Kidney capillary endothelial cell (primary cell): ENCODE results near the gene ADAM12.
A peak's percentile ranks its signal among the peaks of the same experiment; 100 is the strongest.

ENCODE experiments used
- DNase-seq: peaks from one replicate; pipeline ENCODE4 v3.0.0-alpha.2; 2018; ENCODE audit warnings: low spot score

ADAM12 gene

DNA sequence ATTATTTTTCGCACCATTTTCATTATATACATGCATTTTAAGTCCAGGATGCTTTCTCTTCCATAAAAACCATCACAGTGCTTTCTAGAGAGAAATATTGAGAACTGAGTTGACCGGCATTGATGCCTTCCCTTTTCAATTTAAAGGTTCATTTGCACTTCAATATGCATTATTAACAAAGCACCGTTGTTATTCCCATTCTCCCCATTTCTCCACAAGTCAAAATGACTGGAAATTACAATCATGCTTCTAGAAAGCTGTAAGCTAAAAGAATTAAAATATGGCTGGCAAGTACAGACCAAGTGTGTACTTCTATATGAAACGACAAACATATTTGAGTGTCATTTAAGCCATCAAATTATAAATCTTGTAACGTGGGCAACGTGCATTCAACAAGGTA is 272.4 kb downstream of the ADAM12 start:
- DNase-seq = no peak

DNA sequence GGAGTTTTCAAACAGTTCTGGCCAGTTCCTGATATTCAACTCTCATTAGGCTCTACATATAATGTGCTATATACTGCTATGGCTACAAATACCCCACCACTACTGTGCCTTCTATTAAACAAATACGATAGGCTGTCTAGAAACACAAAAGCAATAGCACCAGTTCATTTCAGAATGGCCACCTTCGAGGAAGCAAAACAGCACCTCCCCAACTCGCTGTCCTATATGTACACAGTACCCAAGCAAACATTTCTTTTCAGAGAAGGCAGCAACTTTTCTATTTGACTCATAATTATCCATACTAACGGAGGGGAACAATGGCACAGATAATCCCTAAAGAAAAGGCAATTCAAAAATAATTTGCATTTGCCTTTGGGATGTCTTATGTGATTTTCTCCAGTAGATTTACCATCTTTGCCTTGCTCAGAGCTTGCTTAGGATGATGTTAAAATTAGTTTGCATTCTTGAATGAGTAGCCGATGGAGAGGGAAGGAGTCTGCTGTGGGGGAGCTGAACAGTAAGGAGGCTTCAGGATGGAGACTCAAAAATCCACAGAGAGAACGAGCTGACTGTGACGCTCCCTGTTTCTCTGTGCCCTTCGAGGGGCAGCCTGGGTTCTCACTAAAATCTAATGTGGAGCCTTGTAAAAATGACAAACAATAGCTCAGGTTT is 273.3 kb downstream of the ADAM12 start:
- DNase-seq = no peak

DNA sequence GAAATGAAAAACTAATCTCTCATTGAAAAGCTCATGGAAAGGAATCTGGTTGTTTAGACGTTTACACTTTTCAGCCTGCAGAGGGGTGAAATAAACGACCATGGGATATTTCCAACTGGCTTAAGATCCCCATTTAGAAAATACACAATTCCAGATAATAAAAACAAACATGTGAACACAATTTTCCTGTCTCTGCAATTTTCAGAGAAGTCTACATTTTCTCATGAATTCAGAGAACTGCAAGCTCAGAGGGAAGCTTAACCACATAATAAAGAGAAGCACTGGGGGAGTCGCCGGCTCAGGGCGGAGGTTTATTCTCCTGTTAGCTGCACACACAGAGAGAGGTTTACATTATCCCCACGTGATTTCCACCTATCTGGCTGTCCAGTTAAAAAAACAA is 276.8 kb downstream of the ADAM12 start:
- DNase-seq = no peak

DNA sequence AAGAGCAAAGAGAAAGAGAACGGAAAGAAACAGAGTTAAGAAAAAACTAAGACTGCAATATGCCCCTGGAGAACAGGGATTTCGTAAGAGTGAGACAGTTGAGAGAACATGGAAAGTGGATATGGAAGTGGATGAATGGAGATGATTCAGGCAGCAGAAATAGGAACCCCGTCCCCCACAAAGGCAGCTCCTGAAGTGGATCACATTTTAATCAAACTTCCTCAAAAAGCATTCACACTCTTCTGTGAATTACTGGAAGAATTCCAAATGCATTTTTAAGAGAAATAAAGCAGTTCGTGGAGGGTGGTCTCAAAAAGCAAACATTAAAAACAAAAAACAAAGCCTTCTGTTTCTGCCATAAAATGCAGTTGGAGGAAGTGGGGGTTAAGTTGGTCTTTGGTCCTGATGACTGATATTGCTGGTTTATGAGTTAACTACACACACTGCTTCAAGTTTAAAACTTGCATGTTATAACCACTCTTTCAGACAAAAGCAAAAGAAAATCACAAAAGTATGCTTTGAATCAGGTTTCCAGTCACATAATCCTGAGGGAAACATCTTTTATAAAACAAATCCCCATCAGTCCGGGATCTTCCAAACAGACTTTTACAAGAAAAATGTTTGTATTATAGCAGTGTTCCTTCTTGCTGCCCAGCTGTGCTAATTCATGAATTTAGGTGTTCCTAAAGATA is 277.6 kb downstream of the ADAM12 start:
- DNase-seq = no peak

DNA sequence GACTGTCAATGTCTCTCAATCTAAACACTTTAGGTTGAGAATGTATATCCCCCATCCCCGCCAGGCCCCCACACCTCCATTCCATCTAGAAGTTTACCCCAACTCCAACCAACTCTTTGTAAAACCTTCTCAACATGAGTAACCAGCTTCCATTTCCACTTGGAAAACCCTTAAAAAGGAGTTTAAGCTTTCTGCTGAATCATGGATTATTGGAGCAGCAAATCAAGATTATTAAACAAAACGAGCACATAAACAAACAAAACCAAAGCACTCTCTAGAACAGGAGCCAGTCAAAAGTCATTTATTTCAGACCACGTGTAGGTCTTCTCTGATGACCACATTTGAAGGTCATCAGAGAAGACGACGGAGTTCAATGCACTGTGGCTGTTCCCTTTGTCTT is 278.4 kb downstream of the ADAM12 start:
- DNase-seq = no peak

DNA sequence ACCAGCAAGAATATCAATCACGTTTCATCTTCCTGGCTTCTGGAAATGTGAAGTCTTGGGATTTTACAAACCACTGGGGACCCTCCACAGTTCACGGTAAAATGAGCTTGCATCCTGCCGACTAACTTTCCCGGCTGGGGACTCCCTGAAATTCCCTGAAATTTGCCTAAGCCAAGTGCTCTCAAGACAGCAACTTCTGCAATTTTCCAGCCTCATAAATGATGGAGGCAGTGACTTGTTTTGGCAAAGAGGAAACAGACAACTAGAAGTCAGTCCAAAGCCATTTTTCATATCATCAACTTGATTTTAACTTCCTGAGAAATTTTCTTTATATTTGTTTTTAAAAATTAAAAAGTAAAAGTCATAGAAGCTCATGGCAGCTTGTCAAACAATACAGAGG is 279.6 kb downstream of the ADAM12 start:
- no peak for DNase-seq

DNA sequence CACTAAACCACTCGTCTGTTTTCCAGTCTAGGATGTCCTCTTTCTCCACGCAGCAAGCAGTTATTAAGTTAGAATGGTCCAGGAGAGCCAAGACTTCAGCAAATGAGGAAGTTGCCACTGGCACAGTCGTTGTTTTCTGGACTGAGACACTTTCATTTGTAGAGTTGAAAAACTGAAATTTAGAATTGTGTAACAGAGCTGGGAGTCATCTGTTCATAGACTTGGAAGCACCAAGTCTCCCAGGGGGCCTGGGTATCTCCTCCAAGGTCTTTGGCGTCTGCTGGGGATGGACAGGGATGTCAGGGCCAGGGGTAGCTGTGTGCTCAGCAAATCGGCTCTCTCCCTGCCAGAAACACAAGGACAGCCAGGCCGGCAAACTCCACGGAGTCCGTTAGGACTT is 283.5 kb downstream of the ADAM12 start:
- DNase-seq = no peak

DNA sequence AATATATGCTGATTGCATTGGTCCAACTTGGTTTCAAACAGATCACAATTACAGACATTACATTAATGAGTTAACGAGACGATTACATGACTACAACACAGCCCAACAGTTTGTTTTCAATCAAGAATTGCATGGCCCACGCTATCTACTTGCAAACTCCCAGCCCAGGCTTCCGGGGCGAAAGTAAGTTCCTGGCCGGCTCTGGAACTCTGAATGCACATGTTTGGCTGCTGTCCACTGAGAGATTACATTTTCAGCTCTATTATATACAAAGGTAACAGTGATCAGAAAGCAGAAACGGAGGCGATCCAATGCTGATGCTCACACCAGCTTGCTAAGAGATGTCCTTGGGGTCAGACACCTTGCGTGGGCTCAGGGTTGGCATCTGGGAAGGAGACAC is 285.6 kb downstream of the ADAM12 start:
- no peak for DNase-seq

DNA sequence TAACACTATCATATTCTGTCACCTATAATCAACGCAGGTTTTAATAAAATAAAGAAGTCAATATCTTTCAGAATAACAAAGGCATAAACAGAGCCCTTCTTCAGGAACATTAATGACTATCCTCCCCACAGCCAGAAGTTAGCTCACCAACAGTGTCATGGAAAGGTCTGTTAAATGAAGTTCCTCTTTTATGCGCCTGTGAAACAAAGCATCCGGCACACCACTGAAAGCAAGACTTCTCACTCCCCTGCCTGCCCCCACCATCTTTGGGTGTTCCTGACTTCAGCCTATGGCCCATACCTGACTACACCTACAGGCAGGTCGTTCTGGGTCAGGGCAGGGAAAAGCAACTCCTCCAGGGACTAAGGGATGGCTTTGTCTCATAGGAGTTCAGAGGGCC is 286.5 kb downstream of the ADAM12 start:
- DNase-seq = no peak

DNA sequence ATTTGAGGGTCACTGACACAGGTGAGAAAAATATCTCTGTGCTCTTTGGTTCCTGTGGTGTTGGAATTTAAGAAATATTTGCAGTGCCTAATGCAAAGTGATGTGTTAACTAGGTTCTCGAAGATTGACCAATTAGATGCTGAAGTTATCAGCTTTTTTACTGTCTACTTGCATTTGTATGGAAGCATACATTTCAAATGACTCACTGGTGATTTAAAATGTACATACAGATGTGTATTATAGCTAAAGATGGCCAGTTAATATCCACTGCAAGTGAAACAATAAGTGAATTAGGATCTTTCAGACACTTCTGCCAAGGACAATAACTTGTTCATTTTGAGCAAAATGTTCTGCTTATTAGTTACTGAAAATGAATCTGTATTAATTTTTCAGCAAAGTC is 287.0 kb downstream of the ADAM12 start:
- DNase-seq = no peak

DNA sequence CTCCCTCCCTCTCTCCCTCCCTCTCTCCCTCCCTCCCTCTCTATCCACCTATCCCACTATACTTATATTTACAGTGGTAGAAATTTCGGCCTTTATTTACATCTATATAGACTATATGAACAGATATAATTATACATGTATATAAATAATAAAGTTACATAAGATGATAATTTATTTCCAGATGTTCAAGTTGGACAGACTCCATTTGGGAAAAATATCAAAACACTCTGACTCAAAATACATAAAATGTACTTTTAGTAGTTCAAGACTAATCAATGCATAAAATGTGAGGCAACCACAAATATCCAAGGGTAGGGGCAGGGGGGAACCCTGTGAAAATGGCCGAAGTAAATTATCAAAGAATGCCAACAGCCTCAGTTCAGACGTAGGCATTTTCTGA is 288.9 kb downstream of the ADAM12 start:
- DNase-seq = no peak

DNA sequence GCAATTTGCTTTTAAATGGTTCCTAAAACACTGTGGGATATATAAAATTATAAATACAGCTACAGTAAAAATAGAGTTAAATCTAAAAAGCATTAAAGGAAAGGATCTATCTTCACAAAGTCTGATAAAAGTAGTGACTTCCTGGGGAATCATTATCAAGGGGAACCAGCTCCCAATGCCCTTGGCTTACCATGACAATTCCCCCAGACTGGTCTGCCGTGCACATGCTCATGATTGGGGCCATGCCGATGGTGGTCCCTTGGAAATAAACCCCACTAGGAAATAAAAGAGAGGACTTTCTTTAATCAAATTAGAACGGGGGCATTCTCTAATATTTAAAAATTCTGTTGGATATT is 290.1 kb downstream of the ADAM12 start:
- DNase-seq = no peak

DNA sequence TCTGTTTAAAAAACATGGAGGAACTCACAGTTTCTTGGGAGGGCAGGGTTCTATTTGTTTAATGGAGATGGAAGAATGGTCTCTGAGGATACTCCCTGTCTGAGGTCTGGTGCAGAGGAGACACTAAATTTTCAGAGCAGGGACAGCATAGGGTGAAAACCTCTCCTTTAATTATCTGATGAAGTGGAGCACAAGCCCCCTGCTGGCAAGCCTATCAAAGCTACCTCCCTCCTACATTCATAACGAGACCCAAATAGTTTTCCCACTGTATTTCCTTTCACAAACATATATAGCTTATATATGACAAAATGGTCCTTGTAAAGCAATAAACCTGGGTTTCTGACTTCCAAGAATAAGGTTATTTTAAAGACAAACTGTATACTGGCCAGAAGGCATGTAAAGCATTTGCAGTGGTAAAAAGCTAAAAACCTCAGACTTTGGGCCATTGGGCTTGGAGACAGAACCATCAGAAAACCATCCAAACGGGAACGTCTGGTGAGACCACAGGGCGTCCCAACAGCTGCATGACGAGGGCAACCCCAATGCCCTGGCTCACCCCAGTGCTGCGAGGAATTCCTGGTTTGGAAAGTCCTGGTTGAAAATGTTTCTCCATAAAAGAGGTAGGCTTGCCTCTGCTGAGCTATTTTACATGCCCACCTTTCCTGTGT is 290.6 kb downstream of the ADAM12 start:
- no peak for DNase-seq

DNA sequence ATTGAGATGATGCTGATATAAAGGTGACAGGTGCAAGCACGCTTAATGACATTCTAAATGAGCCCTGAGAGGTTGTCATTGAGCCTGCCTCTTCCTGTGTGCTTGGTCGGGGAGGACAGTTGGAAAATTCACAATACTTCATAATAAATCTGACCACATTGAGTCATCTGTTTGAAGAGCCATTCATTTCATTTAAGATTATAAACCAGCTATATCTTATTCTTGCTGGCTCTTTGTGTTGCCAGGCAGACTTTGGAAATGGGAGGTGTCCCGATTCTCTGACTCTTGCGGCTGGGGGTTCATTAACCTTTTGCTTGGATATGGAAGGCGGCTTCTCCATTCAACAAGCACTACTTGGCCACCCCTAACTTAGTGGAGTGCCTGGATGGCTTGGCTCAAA is 293.7 kb downstream of the ADAM12 start:
- no peak for DNase-seq

DNA sequence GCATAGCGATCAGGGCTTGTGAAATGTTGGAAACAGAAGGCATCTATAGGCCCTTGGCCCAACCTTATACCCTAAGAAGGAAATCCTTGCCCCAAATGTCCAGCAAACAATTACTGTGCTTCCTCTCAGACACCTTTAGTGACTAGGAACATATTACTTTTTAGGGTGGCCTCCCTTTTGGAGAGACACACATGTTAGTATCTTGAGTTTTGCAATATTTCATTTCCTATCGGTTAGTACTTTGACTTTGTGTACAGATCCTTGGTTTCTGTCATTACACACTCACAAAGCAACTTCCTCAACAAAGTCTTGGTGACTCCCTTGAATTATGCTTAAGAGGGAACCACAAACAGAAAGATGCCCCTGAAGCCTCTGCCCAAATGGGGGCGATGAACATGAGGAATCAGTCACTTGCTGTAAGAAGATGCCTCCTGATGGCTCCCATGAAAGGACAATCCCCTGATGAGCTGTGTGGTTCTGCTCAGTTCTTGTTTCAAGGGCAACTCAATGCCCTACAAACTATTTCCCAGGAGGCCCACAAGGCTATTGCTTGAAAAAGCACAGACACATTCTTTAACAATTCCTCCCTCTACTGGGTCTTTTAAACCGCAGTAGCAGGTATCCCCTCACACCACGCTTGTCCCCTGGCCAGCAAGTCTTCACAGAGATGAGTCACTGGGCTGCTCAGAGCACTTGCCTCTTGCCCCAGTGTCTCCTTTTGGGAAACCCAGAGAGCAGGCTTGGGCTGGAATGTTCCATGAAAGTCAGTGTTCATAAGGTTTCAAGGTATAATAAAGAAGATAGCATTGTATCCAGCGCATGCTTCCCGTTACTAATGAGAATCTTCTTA is 295.7 kb downstream of the ADAM12 start:
- no peak for DNase-seq

DNA sequence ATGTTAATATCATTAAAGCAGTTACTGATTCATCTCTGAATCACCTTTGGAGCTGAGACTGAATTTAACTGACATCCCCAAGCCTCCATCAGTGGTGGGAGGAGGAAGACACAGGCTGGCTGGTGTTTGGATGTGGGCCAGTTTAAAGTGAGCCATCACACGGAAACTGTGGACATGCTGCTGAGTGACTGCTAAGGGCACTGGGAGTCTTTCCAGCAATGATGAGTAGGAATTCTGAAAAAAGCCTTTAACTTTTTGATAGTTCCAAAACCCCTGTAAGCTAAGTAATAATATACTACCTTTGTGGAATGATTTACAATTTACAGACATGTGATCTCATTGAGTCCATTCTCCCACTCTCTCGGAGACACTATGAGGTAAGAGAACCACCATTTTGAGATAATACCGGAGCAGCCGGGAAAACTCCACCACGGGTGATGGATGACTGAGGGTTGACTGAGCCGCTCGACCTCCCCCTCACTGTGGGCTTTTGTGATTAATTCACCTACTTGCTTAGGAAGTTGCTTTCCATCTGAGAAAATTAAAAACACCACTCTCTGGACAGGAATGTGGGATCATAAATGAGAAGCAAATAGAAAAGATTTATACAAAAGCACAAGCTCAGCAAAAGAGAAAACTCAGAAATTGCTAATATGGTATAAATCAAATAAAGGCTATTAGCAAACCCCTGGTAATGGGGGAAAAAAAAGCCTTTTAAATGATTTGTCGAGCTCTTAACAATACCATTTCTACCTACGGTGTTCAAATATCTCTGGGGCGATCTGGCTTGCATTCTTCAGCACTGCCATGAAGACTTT is 297.2 kb downstream of the ADAM12 start:
- DNase-seq = peak; percentile 92

DNA sequence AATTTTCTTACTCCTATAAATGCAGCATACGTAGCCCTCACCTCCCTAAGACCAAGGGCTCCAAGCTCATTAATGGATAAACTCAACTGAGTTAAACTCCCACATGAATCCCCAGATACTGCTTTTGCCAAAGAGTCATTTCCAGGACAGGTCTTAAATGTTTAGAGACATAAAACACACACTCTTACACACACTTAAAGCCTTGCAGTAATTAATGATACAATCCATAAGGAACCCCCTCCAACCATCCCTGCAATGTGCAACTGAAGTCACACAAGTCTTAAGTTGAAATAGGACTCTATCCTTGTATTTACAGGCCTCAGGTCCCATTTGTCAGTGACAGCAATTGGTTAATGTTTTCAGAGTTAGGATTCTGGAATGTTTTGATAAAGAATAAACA is 297.8 kb downstream of the ADAM12 start:
- DNase-seq = no peak

DNA sequence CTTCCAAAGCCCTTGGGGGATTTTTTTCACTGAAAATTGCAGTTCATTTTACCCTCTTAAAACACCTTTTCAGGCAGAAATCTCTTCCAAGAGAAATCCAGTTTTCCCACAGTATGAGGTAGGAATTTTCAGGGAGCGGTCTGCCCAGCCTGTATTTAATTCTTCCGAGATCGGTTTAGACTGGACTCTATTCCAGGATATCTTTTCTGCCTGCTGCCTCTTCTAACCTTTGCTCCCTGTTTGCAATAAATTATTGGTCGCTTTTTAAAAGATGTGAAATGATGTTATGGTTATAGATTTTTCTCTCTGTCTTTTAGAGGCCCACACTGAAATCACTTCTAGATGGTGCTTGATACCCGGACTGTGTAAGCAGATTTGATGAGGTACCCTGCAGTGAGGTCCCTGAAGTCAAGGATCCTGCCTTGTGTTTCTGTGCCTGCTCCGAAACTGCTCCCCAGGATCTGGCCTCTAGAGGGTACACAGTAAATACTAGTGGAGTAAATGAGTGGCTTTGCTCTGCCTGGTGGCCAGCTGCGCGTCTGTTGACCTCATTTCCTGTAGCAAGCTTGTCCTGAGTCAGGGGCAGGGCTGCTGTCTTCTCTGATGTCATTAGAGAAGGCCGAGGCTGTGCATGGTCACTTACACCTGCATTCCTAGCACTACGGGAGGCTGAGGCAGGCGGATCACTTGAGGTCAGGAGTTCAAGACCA is 300.3 kb downstream of the ADAM12 start:
- peak; percentile 76 for DNase-seq

DNA sequence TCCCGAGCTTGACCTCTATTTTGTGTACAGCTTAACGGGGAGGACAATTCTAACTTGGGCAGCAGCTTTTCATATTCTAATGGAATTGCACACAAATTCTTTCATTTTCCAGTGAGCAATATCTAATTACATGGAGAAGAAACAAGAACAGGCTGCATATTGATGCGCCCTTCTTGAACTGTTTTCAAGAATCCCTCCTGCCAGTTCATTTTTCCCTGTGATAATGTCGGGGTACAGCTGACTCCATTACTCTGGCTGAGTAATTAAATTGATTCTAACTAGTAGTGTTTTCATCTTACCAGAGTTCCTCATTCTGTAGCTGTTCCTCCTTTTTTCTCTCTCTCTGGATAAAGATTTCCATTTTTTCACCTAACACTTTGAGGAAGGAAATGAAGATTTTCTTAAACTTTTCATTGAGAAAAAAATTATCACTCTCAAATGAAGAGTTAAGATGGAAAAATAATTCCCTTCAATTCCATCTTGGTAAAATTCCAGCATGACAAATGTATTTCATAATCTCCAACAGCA is 301.1 kb downstream of the ADAM12 start:
- DNase-seq = no peak

DNA sequence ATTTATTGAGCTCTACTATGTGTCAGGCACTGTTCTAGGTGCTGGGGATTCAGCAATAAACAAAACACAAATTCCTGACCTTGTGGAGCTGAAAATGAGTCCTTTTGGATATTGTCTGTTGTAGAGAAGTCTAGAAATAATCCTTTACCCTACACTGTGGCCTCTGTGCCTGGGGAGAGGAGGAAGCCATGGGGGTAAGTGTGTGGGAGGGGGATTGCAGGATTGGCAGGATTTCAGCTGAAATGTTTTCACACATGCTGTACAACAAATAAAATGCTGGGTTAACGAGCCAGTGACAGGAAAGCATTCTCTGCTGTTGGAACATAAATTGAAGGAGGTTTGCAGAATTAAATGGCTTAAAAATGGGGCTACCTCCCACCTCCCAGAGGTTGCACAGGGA is 302.5 kb downstream of the ADAM12 start:
- DNase-seq = no peak

DNA sequence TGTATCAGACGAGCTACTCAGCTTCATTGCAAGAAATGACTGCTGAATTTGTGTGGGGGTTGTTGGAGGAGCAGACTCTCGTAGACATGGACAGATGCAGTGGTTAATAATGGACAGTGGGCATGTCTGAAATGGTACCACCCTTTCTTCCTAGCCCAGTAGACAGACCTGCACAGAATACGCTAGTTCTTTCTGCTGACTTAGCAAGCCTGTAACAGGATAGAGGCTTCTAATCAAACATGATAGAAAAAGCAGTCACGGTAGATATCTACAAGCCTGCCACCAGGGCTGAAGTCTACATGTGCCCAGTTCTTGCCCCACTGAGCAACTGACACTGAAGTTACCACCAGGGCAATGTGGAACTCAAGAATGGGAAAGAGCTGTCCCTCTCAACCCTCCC is 303.9 kb downstream of the ADAM12 start:
- DNase-seq = no peak
